SKM-1 (cell line): Measurements from ENCODE around the gene FOXN3.

Experiments
- DNase-seq: peaks from one replicate; lab custom pipeline; 2025; ENCODE audit not compliant: unreplicated experiment; lab: John Stamatoyannopoulos, UW

FOXN3 gene

GRCh38 chr14:89432226-89432625, 15.2 kb upstream of the FOXN3 start:
- no peak for DNase-seq

- DNase-seq = no peak
Observed at GRCh38 chr14:89430391-89431236, 13.6 kb upstream of the FOXN3 start.

DNA sequence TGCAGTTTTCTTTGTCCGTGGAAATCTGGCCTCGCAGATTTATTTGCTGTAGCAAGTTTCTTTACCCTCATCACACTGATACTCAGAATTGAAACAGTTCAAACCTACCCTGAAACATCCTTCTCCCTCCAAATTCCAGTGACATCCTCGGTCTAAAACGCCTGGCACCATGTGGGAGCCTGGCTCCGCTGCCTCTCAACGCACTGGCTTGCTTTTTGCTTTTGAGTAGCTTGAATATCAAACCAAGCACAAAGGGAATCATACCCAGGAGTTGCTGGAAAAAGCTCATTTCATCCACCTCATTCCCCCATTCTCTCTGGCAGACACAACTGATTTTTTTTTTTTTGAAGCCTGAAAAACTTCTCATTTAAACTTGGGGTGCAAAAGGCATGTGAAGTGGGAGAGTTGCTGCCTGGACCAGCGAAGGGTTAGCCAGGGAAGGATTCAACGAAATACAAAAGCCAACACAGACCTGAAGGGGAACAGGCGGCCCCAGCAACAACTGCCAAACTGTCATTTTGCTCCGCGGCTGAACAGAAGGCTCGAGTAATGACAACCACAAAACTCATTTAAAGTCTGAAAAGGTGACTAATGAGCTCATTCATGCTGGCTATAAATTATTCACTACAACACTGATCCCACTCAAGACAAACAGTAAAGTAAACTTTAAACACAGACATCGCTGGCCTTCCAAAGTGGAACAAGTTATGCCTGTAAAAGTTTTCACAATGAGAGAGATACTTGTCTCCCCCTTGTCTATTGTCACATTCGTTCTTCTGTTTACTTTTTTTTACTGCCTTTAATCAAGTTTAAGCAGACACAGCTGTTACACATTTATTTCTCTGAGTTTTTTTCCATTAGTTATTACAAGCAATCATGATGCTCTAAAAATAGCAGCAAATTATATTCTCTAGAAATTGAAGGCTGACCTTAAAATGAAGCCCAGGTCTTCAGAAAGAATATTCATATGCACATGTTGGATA, 12.5 kb upstream of the FOXN3 start:
- DNase-seq = no peak

GRCh38 chr14:89428546-89429198, 11.6 kb upstream of the FOXN3 start:
- no peak for DNase-seq

GRCh38 chr14:89428173-89428523, 11.1 kb upstream of the FOXN3 start:
- no peak for DNase-seq

DNA sequence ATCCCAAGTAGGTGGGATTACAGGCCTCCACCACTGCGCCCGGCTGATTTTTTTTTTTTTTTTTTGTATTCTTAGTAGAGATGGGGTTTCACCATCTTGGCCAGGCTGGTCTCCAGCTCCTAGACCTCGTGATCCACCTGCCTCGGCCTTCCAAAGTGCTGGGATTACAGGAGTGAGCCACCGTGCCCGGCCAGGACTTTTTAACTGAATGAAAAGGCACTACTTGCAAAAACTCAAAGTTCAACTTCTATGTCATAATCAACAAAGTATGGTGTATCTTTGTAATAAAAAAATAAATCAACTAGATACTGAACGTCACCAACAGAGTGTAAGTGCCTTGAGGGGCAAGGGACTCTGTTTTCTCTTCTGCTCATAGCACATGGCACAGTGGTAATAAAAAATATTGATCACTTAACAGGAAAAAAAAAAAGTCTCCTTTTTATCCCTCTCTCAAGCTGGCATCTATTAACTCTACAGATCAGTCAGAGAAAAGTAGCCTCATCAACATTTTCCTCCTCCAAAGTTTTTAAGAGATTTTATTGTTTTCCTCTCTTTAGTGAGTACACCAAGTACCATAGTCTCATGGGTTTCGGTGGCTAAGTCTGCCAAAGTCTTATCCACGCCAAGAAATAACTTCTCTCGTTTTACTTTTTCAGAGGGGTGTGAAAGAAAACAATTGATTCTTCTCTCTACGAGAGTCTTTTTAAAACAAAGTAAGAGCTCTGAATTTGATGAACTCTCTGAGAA, 10.6 kb upstream of the FOXN3 start:
- no peak for DNase-seq

DNA sequence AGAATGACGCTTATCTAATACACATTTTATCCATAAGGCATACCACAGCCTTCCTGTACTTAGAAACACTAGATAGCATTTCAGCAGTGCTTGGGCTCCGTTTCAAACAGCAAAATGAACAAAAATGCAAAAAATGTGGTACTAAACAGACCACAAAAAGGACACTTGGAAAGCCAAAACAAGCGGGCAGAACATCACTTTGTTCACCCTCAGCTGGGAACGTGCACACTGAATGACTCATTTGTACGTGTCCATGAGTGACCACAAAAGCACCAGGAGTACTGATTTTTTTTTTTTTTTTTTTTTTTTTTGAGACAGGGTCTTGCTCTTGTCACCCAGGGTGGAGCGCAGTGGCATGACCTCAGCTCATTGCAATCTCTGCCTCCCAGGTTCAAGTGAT, 8.9 kb upstream of the FOXN3 start:
- no peak for DNase-seq

- no peak for DNase-seq
Observed at GRCh38 chr14:89424241-89424640, 7.2 kb upstream of the FOXN3 start.

DNA sequence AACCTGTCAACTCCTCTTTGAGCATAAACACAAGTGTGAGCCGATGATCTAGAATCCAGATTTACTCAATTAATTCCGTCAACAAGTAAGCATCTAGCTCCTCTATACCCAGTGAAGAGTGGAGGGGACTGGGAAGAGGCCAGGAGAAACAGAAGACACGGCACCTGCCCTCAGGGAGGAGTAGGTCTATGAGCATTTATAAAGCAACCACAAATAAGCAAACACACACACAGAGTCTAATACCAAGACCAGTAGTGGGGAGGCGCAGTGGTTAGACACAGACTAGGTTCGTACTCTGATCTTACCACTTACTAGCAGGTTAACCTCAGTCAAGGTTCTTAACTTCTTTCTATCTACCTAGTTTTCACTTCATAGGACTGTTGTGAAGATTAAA, 5.9 kb upstream of the FOXN3 start:
- DNase-seq = no peak

DNA sequence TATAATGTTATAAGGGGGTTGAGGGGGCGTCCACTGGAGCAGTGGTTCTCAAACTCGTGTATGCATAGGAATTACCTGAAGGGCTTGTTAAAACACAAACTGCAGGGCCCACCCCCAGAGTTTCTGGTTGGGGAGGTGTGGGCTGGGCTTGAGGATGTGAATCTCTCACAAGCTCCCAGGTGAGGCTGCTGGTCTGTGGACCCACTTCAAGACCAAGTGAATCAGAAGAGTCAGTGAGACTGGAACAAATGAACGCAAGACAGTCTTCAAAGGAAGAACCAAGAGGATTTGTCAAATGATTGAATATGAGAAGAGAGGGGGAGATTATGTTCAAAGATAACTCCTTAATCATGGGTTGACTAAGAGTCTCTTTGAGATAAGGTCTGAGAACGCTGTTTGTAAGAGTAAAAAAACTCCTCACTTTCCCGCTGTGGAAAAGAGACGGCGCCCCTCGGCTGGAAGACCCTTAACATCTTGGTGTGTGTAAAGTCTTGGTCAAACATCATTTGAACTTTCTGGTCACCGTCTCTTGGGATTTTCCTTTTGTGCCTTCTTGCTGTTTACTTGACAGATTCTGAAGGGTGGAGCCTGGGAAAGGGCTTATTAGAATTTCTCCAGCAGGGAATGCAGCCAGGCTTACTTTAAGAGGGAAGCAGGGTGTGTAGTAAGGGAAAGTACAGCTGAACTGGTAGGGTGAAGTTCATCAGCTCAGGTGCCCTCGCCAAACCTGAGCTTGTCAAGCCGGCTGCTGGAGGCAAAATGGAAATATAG, 5.3 kb upstream of the FOXN3 start:
- no peak for DNase-seq

DNA sequence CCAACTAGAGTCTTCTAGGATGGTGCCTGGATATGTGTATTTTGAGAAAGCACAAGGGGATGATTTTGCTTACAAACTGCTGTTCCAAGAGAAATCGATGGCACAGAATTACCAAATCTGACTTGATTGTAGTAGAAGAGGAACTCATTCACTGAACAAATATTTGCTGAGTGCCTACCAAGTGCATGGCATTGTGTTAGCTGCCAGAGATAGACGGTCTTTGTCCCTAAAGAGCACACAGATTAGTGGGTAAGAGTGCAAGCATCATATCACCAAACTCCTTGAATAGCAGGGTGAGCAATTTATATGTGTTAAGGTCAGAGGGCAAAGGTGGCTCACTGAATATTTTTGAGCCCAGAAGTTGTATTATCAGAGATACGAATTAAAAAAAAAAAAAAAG, 3.5 kb upstream of the FOXN3 start:
- no peak for DNase-seq

DNA sequence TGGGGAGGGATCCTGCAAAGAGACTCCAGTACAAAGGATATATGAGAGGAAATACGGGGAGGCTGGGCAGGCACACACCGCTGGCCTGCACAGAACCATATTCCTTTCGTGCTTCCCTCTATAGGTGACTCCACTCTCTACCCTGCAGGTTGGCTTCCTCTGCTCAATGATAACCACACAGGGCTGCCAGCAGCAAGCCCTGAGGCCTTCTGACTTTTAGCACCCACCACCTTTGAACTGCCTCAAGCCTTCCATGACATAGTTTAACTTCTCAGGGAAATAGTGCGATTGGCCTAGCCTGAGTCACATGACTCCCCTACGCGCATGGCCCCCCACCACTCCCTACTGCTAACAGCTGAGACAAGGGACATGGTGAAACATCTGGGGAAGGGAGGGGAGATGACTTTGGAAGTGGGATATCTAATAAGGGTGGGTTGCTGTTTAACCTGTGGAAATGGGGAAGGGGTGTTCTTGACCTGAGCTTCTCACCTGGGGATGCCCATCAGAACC, 3.0 kb upstream of the FOXN3 start:
- DNase-seq = no peak

- no peak for DNase-seq
Observed at GRCh38 chr14:89418976-89419375, 1.9 kb upstream of the FOXN3 start.

- DNase-seq = no peak
Observed at GRCh38 chr14:89418452-89418851, 1.4 kb upstream of the FOXN3 start.

DNA sequence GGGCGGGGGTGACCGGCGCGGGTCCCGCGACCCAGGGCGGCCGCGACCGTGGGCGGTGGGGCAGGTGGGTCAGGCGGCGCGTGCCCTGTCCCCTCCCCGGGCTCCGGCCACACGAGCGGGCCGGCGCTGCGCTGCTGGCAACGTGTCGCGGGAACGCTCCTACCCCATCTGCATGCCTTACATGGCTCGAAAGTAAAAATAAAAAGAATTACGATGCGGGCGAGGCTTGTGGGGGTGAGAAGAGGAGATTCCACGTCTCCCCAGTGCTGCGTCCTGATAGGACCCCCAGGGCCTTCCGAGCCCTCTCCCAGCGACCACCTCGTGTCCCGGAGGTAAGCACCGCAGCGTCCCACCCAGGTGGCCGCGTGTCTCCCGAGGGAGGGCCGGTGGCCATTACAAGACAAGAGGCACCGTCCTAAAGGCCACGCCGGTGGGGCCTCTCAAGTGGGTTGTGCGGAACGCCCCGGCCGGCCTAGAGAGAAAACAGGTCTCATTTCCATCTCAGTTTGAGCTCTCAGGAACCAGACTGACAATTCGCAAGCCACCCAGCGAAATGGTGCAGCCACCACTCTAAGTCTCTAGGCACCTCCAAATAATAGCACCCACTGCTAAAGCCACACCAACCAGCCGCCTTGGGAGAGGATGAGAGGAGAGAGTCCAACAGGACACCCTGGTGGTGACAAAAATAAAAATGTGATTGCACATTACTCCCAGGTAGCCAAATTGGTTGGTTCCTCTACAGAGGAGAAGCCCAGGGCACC, 612 bp upstream of the FOXN3 start:
- DNase-seq = peak; percentile 3

DNA sequence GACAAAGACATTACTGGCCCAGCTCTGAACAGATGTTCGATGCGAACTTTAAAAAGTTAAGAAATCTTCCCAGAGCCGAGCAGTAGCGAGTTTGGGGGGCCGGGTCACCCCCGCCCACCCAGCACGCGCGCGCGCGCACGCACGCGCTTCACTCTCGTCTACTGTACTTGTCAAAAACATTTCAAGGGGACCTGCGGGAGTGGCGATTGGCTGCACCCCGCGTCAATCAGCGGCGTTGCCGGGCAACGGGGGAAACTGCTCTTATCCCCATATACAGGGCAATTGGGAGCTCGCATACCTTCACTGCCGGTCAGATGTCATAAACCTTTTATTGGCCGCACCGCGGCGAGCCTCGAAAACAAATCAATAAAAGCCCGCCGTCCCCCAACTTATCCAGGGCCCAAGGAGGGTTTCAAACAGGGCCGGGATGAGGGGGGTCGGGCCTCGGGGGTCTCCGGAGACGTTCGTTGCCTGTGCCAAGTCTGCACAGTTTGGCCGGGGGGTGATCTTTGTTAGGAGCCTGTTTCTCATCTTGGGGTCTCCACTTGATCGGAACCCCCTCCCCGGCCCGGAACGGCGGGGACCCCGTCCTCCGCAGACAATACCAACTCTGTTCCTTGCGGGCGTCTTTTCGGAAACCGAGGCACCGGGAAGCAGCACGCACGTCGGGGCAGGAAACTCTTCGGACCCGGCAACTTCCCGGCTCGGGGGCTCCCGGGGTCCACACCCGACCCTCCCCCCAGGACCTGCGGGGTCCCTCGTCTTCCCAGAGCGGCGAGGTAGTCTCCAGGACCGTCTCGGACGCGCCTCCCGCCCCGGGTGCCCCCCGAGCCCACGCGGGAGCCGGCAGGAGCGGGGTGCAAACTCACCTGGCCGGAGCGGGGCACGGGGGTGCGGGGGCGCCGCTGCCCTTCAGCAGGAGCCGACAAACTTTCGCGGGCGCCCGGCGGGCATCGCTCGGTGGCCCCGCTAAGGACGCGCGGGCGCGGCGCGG, 734 bp downstream of the FOXN3 start:
- DNase-seq = peak; percentile 35

DNA sequence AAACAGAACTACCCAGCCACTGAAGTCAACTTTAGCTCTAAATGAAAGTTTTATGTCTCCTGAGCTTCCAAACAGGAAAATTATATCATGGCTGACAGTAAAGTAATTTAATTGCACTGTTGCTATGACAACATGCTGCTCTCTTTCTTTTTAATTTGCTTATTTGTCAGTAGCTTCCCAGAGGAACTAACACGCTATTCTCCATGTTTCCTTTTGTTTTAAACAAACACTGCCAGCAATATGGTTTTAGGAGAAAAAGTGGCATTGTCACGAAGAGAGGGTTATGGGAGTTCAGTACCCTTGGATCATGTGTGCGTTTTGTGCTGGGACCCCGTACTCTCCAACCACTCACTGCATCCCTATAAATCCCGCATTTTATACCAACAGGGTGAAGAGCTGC, 1.9 kb downstream of the FOXN3 start:
- DNase-seq = no peak

GRCh38 chr14:89411976-89412375, 5.1 kb downstream of the FOXN3 start:
- DNase-seq = no peak
